ENCODE data around the gene LHFPL2. TPM values are rescaled to one million over a fixed set of nuclear protein-coding genes. Genes with fewer than 3 reads are reported as not detected.

Gene LHFPL2
- polyA plus RNA-seq, 1 donor from 2014 or later, result 9.1 TPM

DNA sequence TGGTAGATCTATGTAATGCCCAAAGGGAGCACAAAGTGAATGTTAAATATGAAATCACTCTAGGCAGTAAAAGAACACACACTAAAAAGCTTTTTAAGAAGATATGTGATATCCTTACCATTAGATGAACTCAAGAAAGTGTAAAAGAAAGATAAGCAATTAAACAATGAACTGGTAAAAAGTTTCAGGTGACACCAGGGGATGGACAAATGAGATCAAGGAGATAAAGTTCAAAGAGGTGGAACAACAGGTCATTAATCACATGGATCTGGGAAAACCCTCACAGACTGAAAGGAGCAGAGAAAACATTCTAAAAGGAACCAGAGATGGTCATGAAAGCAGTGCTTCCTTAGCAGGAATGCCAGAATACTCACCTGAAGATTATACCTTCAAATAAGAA, 40.7 kb downstream of the LHFPL2 start:
- Mint-ChIP-seq H3K27me3 (no peaks in the 10 kb centered on the region), H3K9me3 (no peaks in the 10 kb centered on the region), H3K36me3 (peaks cover 3% of the 10 kb centered on the region), H3K27ac (peak overlapping the region in 1 of 3 donors; percentile 36), H3K4me1 (peaks cover 0 to 4% (median 0%) of the 10 kb centered on the region in 3 donors), H3K4me3 (no peak overlapping the region)

DNA sequence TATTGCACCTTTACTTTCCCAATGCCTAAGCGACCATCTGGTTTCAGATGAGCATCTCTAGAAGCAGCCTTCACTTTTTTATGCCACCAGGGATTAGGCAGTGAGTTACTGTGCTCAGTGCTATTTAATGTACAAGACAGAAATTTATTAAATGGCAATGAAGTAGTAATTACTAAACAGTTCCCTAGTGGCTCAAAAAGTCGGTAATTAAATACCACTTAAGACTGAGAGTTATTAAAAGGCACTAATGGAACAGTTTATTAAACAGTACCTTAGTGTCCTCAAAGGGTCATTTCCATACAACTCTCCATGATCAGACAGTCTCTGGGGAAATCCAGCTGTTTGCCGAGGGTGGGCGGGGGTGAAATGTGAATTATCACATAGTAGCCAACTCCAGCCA, 42.3 kb downstream of the LHFPL2 start:
- H3K36me3 Mint-ChIP-seq, result peaks cover 3% of the 10 kb centered on the region
- H3K4me1 Mint-ChIP-seq, result peaks cover 0 to 4% (median 0%) of the 10 kb centered on the region in 3 donors
- H3K4me3 Mint-ChIP-seq, result no peak overlapping the region
- no peak overlapping the region for H3K27ac Mint-ChIP-seq
- no peaks in the 10 kb centered on the region for H3K27me3 Mint-ChIP-seq
- H3K9me3 Mint-ChIP-seq, result no peaks in the 10 kb centered on the region

DNA sequence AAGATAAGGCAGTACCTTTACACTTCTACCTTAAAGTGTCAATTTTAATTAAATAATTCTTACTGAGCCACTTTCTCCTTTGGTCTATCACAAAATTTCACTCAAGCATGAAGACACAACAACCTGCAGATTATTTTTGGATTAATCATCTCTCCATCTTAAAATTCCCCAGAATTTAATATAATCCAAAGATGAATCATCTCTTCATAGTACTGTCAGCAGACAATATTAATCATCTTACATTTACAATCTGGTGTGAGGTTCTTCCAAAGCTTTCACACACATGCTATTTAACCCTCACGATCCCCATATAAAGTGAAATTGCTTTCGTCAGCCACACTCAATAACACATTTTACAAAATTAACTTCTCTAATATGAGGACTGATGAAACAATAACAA, 43.0 kb downstream of the LHFPL2 start:
- Mint-ChIP-seq H3K27me3 (no peaks in the 10 kb centered on the region), H3K4me1 (peaks cover 0 to 4% (median 0%) of the 10 kb centered on the region in 3 donors), H3K27ac (no peak overlapping the region), H3K4me3 (no peak overlapping the region), H3K36me3 (peaks cover 5% of the 10 kb centered on the region), H3K9me3 (no peaks in the 10 kb centered on the region)

DNA sequence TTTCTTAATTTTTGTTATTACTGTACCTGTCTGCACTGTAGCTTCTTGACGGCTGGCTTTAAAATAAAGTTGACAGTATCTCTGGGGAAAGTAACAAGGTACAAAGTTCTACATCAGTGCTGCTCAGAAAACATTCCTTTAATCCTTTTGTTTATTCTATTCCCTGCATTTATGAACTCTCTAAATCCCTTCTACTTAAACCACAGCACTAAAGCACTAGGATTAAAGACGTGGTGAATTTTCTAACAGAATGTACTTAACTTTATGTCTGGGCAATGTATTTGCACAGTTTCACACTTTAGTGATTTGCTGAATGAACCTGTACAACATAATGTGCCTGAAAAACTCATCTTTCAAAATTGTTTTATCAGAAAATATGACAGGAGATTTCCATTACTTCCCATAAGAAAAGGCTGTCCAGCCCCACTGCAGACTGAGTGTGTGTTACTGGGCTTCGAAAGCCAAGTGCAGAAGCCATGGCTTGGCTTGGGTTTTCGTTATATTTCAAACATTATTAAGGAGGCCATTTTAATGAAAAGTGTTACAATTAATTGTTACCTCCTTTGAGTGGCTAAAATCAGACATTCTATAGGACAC, 43.8 kb downstream of the LHFPL2 start:
- Mint-ChIP-seq H3K36me3 (peaks cover 5% of the 10 kb centered on the region), H3K4me3 (no peak overlapping the region), H3K27me3 (no peaks in the 10 kb centered on the region), H3K4me1 (peaks cover 0 to 4% (median 0%) of the 10 kb centered on the region in 3 donors), H3K9me3 (no peaks in the 10 kb centered on the region), H3K27ac (no peak overlapping the region)

GRCh38 chr5:78603636-78604175, 44.9 kb downstream of the LHFPL2 start:
- Mint-ChIP-seq H3K36me3 (peaks cover 5% of the 10 kb centered on the region), H3K4me1 (peaks cover 0 to 4% (median 0%) of the 10 kb centered on the region in 3 donors), H3K9me3 (no peaks in the 10 kb centered on the region), H3K27me3 (no peaks in the 10 kb centered on the region), H3K4me3 (no peak overlapping the region), H3K27ac (no peak overlapping the region)

DNA sequence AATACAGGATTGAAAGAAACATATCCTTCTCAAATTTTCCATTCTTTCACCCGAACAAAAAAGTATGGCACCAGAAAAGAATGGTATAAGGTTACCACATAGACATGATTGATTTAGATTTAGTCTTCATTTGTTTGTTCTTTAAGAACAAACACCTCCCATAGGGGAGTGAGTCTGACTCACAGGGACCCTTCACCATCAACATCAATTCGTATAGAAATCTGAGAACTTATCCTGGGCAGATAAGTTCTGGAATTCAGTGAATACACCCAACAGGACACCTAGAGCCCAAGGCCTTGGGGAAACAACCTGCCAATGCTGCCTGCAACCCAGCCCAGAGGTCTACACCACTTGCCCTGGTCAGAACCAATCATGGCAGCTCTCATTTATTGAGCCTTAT, 46.2 kb downstream of the LHFPL2 start:
- H3K9me3 Mint-ChIP-seq, result no peaks in the 10 kb centered on the region
- H3K36me3 Mint-ChIP-seq, result peaks cover 2% of the 10 kb centered on the region
- no peaks in the 10 kb centered on the region for H3K27me3 Mint-ChIP-seq
- H3K4me1 Mint-ChIP-seq, result peaks cover 0 to 4% (median 0%) of the 10 kb centered on the region in 3 donors
- no peak overlapping the region for H3K4me3 Mint-ChIP-seq
- no peak overlapping the region for H3K27ac Mint-ChIP-seq

DNA sequence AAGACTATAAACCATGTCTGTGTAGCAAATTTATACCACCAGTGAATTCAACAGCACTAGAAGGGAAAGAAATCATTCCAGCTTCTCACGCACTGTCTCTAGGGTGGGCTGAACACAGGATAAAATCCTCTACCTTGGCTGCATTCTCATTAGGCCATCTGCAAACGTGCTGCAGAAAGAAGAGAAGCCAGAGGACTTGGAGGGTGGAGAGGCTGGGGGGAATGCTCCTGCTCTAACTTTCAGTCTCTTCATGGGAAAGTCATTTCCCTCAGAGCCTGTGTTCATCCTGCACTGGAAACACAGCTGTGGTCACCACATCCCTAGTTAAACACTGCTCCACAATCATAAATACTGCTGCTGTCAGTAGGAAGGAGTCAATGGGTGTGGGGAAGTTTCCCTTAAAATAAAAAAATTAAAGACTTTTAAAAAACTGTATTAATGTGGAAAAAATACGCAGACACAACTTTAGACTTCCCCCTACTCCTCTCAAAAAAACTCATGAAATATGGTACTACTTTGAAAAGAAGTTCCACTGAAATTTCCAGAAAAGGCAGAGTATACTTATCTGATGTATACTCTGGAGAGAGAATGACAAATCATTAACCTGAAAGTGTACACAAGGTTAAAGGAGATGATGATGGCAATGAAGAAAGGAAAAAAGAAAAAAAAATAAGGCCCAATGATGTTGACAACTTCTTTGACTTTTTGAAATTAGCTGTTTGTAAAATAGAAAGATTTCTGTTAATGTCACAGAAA, 46.8 kb downstream of the LHFPL2 start:
- no peaks in the 10 kb centered on the region for H3K9me3 Mint-ChIP-seq
- H3K36me3 Mint-ChIP-seq, result peaks cover 2% of the 10 kb centered on the region
- no peak overlapping the region for H3K27ac Mint-ChIP-seq
- H3K4me3 Mint-ChIP-seq, result no peak overlapping the region
- no peaks in the 10 kb centered on the region for H3K27me3 Mint-ChIP-seq
- H3K4me1 Mint-ChIP-seq, result peaks cover 0 to 4% (median 0%) of the 10 kb centered on the region in 3 donors

DNA sequence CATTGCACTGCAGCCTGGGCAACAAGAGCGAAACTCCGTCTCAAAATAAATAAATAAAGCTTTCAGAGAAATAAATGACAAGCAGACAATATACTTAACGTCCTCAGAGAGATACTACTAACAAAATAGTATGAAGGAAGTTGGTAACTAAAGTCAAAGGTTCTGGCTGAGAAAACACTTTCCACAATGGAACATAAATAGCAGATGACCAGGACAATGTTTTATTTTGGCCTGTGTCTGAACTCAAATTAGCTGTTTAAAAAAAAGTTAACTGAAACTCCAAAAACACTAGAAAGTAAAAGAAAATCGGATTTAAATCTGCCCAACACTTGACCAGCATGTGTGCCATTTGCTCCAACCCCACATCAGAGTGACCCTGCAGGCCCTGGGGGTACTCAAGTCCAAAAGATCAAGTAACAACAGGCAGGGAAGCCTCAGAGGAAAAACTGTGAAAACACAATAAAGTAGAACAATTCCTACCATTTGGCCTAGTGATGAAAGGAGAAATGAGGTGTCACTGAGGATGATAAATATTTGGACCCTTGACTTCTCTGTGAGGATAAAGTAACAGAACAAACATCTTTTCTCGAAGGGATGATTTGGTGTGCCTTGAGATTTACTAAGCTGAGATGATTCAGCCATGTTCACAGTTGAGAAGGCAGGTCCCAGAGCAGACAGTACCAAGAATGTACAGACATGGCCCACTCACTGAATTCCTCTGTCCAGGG, 47.7 kb downstream of the LHFPL2 start:
- H3K27ac Mint-ChIP-seq, result peak overlapping the region in 2 of 3 donors; percentile 10 to 63
- no peaks in the 10 kb centered on the region for H3K27me3 Mint-ChIP-seq
- no peaks in the 10 kb centered on the region for H3K9me3 Mint-ChIP-seq
- peaks cover 2% of the 10 kb centered on the region for H3K36me3 Mint-ChIP-seq
- peaks cover 0 to 4% (median 0%) of the 10 kb centered on the region in 3 donors for H3K4me1 Mint-ChIP-seq
- H3K4me3 Mint-ChIP-seq, result no peak overlapping the region

GRCh38 chr5:78598973-78599372, 49.6 kb downstream of the LHFPL2 start:
- no peaks in the 10 kb centered on the region for H3K27me3 Mint-ChIP-seq
- H3K36me3 Mint-ChIP-seq, result peaks cover 2% of the 10 kb centered on the region
- no peaks in the 10 kb centered on the region for H3K9me3 Mint-ChIP-seq
- H3K27ac Mint-ChIP-seq, result no peak overlapping the region
- peaks cover 0 to 3% (median 3%) of the 10 kb centered on the region in 3 donors for H3K4me1 Mint-ChIP-seq
- no peak overlapping the region for H3K4me3 Mint-ChIP-seq

GRCh38 chr5:78597974-78598371, 50.6 kb downstream of the LHFPL2 start:
- Mint-ChIP-seq H3K9me3 (no peaks in the 10 kb centered on the region), H3K36me3 (peaks cover 2% of the 10 kb centered on the region), H3K27me3 (no peaks in the 10 kb centered on the region), H3K4me3 (no peak overlapping the region), H3K27ac (no peak overlapping the region), H3K4me1 (peaks cover 3 to 7% (median 6%) of the 10 kb centered on the region in 3 donors)

DNA sequence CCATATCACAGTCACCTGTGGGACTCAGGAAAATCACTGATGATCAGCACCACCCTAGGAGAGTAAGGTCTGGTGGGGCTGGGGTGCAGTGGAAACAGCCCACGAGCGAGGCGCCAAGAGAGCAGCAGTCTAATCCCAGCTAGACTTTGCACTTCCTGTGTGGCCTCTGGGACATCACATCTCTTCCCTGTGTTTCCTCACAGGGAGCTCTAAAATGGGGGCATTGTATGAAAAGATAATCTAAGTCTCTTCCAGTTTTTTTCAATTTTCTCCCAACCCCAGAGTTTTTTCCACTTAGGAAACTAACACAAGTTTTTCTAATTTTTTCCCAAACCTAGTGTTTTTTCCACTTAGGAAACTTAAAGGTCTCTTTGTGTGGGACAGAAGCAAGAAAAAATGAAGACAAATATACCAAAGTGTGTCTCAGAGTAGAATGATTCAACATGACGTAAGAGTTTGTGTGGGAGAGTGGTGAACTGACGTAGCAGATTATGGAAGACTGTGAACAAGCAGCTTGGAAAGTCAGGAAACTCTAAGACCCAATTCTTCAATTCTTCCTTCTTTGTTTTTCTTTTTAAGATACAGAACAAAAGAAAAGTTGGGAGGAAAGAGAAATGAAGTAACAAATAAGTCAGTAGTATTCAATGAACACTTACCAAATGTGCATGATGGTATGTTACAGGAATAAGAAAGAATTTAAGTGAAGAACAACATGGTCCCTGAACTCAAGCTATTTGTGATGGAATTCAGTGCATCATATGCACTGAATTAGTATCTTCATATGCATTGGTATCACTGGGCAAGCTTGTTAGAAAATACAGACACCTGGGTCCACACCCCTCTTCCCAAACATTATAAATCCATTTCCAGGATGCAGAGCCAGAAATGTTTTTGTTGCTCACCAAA, 51.3 kb downstream of the LHFPL2 start:
- Mint-ChIP-seq H3K27ac (no peak overlapping the region), H3K4me3 (no peak overlapping the region), H3K36me3 (peaks cover 2% of the 10 kb centered on the region), H3K4me1 (peaks cover 6 to 10% (median 10%) of the 10 kb centered on the region in 3 donors), H3K9me3 (no peaks in the 10 kb centered on the region), H3K27me3 (no peaks in the 10 kb centered on the region)

DNA sequence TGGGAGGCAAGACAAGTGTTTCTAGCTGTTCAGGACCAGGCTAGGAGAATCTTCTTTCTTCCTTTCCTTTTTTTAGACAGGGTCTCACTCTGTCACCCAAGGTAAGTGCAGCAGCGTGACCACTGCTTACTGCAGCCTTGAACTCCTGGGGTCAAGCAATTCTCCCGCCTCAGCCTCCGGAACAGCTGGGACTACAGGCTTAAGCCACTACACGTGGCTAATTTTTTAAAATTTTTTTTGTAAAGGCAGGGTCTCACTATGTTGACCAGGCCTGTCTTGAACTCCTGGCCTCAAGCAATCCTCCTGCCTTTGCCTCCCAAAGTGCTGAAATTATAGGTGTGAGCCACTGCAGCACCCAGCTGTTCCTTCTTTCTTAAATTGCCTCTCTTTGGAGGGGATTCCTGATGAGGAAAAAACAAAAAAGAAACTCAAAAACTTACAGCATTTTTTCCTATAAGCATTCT, 53.1 kb downstream of the LHFPL2 start:
- no peaks in the 10 kb centered on the region for H3K9me3 Mint-ChIP-seq
- H3K27me3 Mint-ChIP-seq, result no peaks in the 10 kb centered on the region
- H3K36me3 Mint-ChIP-seq, result no peaks in the 10 kb centered on the region
- H3K4me1 Mint-ChIP-seq, result peaks cover 10 to 18% (median 18%) of the 10 kb centered on the region in 3 donors
- H3K4me3 Mint-ChIP-seq, result no peak overlapping the region
- H3K27ac Mint-ChIP-seq, result no peak overlapping the region

DNA sequence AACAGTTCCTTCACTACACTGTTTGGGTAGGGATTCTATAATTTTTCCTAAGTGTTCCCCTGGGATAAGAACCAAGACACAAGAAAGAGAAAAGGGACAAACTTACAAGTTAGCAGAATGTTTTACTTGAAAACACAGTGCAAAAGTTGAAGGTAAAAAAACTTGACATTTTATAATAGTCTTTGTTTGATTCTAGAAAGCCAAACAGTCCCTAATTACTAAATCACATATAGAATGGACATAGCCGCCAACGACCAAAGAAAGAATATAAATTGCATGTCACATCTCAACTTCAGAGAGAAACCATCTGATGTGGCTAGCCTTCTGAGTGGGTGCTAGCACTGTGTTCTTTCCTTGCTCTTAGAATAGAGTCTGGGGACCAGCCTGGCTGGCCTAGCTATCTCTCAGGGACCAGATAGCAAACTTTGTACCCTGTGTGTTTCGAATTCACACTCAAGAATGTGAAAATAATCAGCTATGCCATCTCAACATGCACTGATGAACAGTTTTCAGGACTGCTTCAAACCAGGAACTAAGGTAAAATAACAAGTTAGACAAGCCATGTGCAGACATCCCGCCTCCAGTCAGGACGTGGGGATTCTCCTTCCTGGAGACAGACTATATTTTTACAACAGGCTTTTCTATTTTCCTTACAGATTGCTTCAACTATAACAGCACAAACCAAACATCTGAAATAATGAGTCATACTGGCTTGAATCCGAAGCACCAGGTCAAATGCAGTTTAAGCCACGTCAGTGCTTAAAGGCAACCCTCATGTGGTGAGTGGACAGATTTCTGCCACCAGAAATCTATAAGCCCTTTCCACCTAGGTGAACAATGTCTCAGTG, 53.7 kb downstream of the LHFPL2 start:
- no peaks in the 10 kb centered on the region for H3K36me3 Mint-ChIP-seq
- H3K9me3 Mint-ChIP-seq, result no peaks in the 10 kb centered on the region
- H3K27me3 Mint-ChIP-seq, result no peaks in the 10 kb centered on the region
- H3K4me3 Mint-ChIP-seq, result no peak overlapping the region
- peaks cover 10 to 18% (median 18%) of the 10 kb centered on the region in 3 donors for H3K4me1 Mint-ChIP-seq
- no peak overlapping the region for H3K27ac Mint-ChIP-seq
